Central memory CD8-positive, alpha-beta T cell (primary cell): ENCODE data around the gene PTK7.
"Not testable (repeated sequence)": the region's sequence is repeated elsewhere in the genome, so short reads cannot be mapped to it uniquely, and the experiment has no call there.

ENCODE experiments used
- ATAC-seq: fragments of 150-1000 bp; cut with Tn5 transposase; replicated peaks from 2 replicates; pipeline ENCODE4 v1.10.0; 2022; ENCODE audit warnings: mild to moderate bottlenecking, moderate FRiP score, moderate number of reproducible peaks; ENCODE audit not compliant: poor library complexity, severe bottlenecking; ENCODE audit errors: extremely low read depth
- DNase-seq, 2 donors: peaks; one replicate each; pipeline ENCODE4 v3.0.0; 2021; ENCODE audit warnings: low spot score in 2 of 2
- H3K27ac Mint-ChIP-seq: one replicate; pipeline ENCODE4 v1.8.0; 2022; ENCODE audit warnings: low read depth, mild to moderate bottlenecking, moderate library complexity, mixed read lengths
- H3K27me3 Mint-ChIP-seq: one replicate; pipeline ENCODE4 v1.8.0; 2022; ENCODE audit warnings: mixed read lengths
- H3K36me3 Mint-ChIP-seq: one replicate; pipeline ENCODE4 v1.8.0; 2022; ENCODE audit warnings: mild to moderate bottlenecking, moderate library complexity, mixed read lengths; ENCODE audit not compliant: insufficient read depth
- H3K4me1 Mint-ChIP-seq: one replicate; pipeline ENCODE4 v1.8.0; 2022; ENCODE audit warnings: mixed read lengths
- H3K4me3 Mint-ChIP-seq: one replicate; pipeline ENCODE4 v1.8.0; 2022; ENCODE audit warnings: mild to moderate bottlenecking, moderate library complexity, mixed read lengths
- H3K9me3 Mint-ChIP-seq: one replicate; pipeline ENCODE4 v1.8.0; 2022; ENCODE audit warnings: mixed read lengths

PTK7 gene

DNA sequence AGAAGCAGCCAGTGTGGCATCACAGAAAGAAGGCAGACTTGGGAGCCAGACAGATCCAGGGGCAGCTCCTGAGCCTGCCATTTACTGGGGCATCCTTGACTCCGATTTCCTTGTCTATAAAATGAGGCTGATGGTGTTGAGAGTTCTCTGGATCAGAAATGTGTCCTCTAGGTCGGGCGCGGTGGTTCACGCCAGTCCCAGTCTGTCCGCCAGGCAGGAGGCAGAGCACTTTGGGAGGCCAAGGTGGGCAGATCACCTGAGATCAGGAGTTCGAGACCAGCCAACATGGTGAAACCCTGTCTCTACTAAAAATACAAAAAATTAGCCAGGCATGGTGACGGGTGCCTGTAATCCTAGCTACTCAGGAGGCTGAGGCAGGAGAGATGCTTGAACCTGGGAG lies 41.4 kb downstream of the PTK7 start:
- H3K27me3 Mint-ChIP-seq, H3K9me3 Mint-ChIP-seq, ATAC-seq, H3K4me1 Mint-ChIP-seq, H3K4me3 Mint-ChIP-seq, DNase-seq, H3K36me3 Mint-ChIP-seq, H3K27ac Mint-ChIP-seq: not testable (repeated sequence)

DNA sequence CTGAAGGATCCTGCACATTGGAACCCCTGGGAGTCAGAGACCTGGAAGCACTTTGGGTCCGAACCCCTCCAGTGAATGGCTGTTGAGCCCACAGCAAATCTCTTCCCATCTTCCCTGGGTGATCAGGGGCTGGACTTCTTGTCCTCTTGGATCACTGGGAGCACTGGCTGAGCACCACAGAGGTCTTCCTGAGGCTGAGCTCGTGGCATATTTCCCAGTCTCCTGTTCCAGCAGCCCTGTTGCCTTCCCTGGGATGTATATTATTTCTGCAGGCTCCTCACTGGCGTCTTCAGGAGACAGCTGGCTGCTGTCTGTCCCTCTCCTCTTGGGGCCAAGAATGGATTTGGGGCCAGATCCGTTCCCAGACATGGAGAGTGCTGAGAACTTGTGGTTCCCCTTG lies 43.4 kb downstream of the PTK7 start:
- no peaks in the 10 kb centered on the region for H3K27me3 Mint-ChIP-seq
- no peaks in the 10 kb centered on the region for H3K9me3 Mint-ChIP-seq
- H3K36me3 Mint-ChIP-seq = no peaks in the 10 kb centered on the region
- ATAC-seq (no peak), DNase-seq (no peak)
- no peaks in the 10 kb centered on the region for H3K4me1 Mint-ChIP-seq
- H3K4me3 Mint-ChIP-seq = no peak overlapping the region
- no peak overlapping the region for H3K27ac Mint-ChIP-seq

GRCh38 chr6:43120101-43120763 lies 44.1 kb downstream of the PTK7 start:
- H3K36me3 Mint-ChIP-seq = no peaks in the 10 kb centered on the region
- ATAC-seq (no peak), DNase-seq (no peak)
- no peaks in the 10 kb centered on the region for H3K4me1 Mint-ChIP-seq
- no peak overlapping the region for H3K27ac Mint-ChIP-seq
- no peaks in the 10 kb centered on the region for H3K9me3 Mint-ChIP-seq
- H3K4me3 Mint-ChIP-seq = no peak overlapping the region
- H3K27me3 Mint-ChIP-seq = no peaks in the 10 kb centered on the region

GRCh38 chr6:43120944-43121913 lies 45.1 kb downstream of the PTK7 start:
- DNase-seq (no peak), ATAC-seq (no peak)
- Mint-ChIP-seq H3K27me3 (no peaks in the 10 kb centered on the region), H3K9me3 (no peaks in the 10 kb centered on the region), H3K4me3 (no peak overlapping the region), H3K4me1 (no peaks in the 10 kb centered on the region), H3K36me3 (no peaks in the 10 kb centered on the region), H3K27ac (no peak overlapping the region)

- H3K27me3 Mint-ChIP-seq = no peaks in the 10 kb centered on the region
- no peaks in the 10 kb centered on the region for H3K9me3 Mint-ChIP-seq
- H3K4me3 Mint-ChIP-seq = no peak overlapping the region
- H3K27ac Mint-ChIP-seq = no peak overlapping the region
- ATAC-seq (no peak), DNase-seq (no peak)
- no peaks in the 10 kb centered on the region for H3K4me1 Mint-ChIP-seq
- H3K36me3 Mint-ChIP-seq = no peaks in the 10 kb centered on the region
Measured at GRCh38 chr6:43122146-43122545, 46.0 kb downstream of the PTK7 start.

- DNase-seq (no peak), ATAC-seq (no peak)
- Mint-ChIP-seq H3K27ac (no peak overlapping the region), H3K4me1 (no peaks in the 10 kb centered on the region), H3K27me3 (no peaks in the 10 kb centered on the region), H3K9me3 (no peaks in the 10 kb centered on the region), H3K4me3 (no peak overlapping the region), H3K36me3 (no peaks in the 10 kb centered on the region)
Measured at GRCh38 chr6:43123461-43124314, 47.6 kb downstream of the PTK7 start.

DNA sequence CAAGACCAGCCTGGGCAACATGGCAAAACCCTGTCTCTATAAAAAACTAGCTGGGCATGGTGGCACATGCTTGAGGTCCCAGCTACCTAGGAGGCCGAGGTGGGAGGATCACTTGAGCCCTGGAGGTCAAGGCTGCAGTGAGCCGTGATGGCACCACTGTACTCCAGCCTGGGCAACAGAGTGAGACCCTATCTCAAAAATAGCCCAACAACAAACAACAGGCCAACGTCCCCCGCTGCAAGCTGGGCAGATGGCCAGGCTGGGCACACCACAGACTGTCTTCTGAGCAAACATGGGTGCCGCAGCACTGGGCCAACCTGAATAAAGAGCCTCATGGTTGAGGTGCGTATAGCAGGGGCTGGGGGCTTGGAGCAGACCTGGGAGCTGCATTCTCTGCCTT lies 48.4 kb downstream of the PTK7 start:
- ATAC-seq (no peak), DNase-seq (no peak)
- no peaks in the 10 kb centered on the region for H3K9me3 Mint-ChIP-seq
- H3K27me3 Mint-ChIP-seq = peaks cover under 1% of the 10 kb centered on the region
- no peak overlapping the region for H3K4me3 Mint-ChIP-seq
- H3K36me3 Mint-ChIP-seq = no peaks in the 10 kb centered on the region
- no peaks in the 10 kb centered on the region for H3K4me1 Mint-ChIP-seq
- H3K27ac Mint-ChIP-seq = no peak overlapping the region

DNA sequence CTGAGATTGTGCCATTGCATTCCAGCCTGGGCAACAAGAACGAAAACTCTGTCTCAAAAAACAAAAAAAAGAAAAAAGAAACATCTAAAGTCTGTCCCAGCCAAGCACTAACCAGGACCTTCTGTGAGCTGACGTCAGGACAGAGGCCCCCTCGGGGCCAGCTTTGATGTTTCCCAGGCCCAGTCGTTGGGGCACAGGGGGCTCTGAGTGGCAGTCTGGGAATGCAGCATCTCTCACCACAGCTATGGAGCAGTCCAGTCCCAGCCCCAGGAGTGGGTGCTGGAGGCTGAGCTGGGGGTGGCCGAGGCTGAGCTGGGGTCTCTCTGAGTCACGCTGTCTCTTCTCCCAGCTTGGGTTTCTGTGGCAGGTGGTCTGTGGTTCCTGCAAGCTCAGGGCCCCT lies 49.0 kb downstream of the PTK7 start:
- no peaks in the 10 kb centered on the region for H3K4me1 Mint-ChIP-seq
- ATAC-seq (no peak), DNase-seq (no peak)
- H3K9me3 Mint-ChIP-seq = no peaks in the 10 kb centered on the region
- no peak overlapping the region for H3K27ac Mint-ChIP-seq
- no peaks in the 10 kb centered on the region for H3K36me3 Mint-ChIP-seq
- H3K27me3 Mint-ChIP-seq = peaks cover 7% of the 10 kb centered on the region
- no peak overlapping the region for H3K4me3 Mint-ChIP-seq

DNA sequence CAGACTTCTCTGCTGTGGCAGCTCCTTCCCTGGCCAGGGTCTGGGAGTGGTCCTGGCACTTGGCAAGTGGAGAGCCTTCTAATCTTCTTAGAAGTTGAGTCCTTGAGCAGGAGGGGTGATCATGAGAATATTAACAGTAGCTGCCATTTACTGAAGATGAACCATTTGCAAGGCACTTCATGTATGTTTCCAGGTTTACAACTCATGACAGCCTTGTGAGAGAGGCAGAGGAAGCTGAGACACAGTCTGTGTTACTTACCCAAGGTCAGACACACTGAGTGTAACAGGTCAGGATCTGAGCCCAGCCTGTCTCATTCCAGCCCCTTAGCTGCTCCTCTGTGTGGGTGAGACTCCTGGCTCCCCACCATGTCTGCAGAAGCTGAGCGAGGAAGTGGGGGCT lies 49.4 kb downstream of the PTK7 start:
- Mint-ChIP-seq H3K27ac (no peak overlapping the region), H3K9me3 (no peaks in the 10 kb centered on the region), H3K4me3 (no peak overlapping the region), H3K4me1 (no peaks in the 10 kb centered on the region), H3K27me3 (peaks cover 11% of the 10 kb centered on the region), H3K36me3 (no peaks in the 10 kb centered on the region)
- ATAC-seq = no peak
- no peak for DNase-seq

- peaks cover 12% of the 10 kb centered on the region for H3K27me3 Mint-ChIP-seq
- DNase-seq (no peak), ATAC-seq (no peak)
- no peaks in the 10 kb centered on the region for H3K36me3 Mint-ChIP-seq
- H3K4me1 Mint-ChIP-seq = no peaks in the 10 kb centered on the region
- H3K9me3 Mint-ChIP-seq = no peaks in the 10 kb centered on the region
- H3K4me3 Mint-ChIP-seq = no peak overlapping the region
- no peak overlapping the region for H3K27ac Mint-ChIP-seq
Measured at GRCh38 chr6:43127180-43127579, 51.1 kb downstream of the PTK7 start.

DNA sequence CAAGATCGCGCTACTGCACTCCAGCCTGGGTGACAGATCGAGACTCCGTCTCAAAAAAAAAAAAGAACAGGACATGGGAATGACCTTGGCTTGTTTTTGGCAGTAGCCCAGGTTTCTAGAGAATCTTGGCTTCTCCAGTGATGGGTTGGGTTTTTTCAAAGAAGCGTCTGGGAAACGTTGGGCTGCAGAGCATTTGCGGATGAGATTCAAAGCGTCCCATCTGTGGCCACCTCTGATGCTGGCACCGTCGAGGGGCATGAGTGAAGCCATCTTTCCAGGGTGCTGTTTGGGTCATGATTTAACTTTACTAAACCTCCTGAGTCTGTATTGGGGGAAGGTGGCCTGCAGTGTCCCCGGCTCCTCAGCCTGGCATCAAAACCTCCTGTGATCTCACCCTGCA lies 51.8 kb downstream of the PTK7 start:
- ATAC-seq = no peak
- peaks cover 12% of the 10 kb centered on the region for H3K27me3 Mint-ChIP-seq
- H3K27ac Mint-ChIP-seq = no peak overlapping the region

GRCh38 chr6:43128926-43129325 lies 52.8 kb downstream of the PTK7 start:
- Mint-ChIP-seq H3K27ac (no peak overlapping the region), H3K4me3 (no peak overlapping the region), H3K36me3 (no peaks in the 10 kb centered on the region), H3K4me1 (no peaks in the 10 kb centered on the region), H3K27me3 (peaks cover 12% of the 10 kb centered on the region), H3K9me3 (no peaks in the 10 kb centered on the region)
- ATAC-seq (no peak), DNase-seq (no peak)

More for the DNA sequence above, 51.8 kb downstream of the PTK7 start:
- DNase-seq = no peak
- H3K4me1 Mint-ChIP-seq = no peaks in the 10 kb centered on the region
- H3K9me3 Mint-ChIP-seq = no peaks in the 10 kb centered on the region
- H3K4me3 Mint-ChIP-seq = no peak overlapping the region
- no peaks in the 10 kb centered on the region for H3K36me3 Mint-ChIP-seq
